Neural cell (in vitro differentiated cells): ENCODE results near the gene MILR1. TPM values are rescaled to one million over a fixed set of nuclear protein-coding genes. Genes with fewer than 3 reads are reported as not detected.

Experiments used
- H2AFZ ChIP-seq: fragments of 200-600, 300-800 bp; sonication (generic), shearing (Covaris generic); 2 replicates; pipeline ENCODE4 v1.6.0; 2014; ENCODE audit warnings: low read depth, mild to moderate bottlenecking, antibody characterized with exemption, low read length, moderate library complexity
- H3F3A ChIP-seq: fragments of 200-600 bp; shearing (Covaris generic); 2 replicates; pipeline ENCODE4 v1.6.1; 2016; ENCODE audit warnings: mild to moderate bottlenecking, moderate library complexity, mixed read lengths, antibody characterized with exemption, low read length; ENCODE audit not compliant: insufficient read depth, poor library complexity, severe bottlenecking
- H3K27ac ChIP-seq: fragments of 200-600, 300-800 bp; sonication (generic), shearing (Covaris generic); 2 replicates; pipeline ENCODE4 v1.5.1; 2014; ENCODE audit warnings: mild to moderate bottlenecking, low read length, moderate library complexity
- H3K27me3 ChIP-seq: fragments of 300-800, 200-600 bp; sonication (generic), shearing (Covaris generic); 2 replicates; pipeline ENCODE4 v1.6.0; 2014; ENCODE audit warnings: mild to moderate bottlenecking, low read depth, low read length, moderate library complexity; ENCODE audit not compliant: insufficient read depth
- H3K36me3 ChIP-seq: fragments of 300-800, 200-600 bp; sonication (generic), shearing (Covaris generic); 2 replicates; pipeline ENCODE4 v1.5.1; 2014; ENCODE audit warnings: mild to moderate bottlenecking, antibody characterized with exemption, low read length, moderate library complexity; ENCODE audit not compliant: insufficient read depth
- H3K4me2 ChIP-seq: fragments of 300-800, 200-600 bp; sonication (generic), shearing (Covaris generic); 2 replicates; pipeline ENCODE4 v1.6.0; 2014; ENCODE audit warnings: mild to moderate bottlenecking, low read length
- H3K4me3 ChIP-seq: fragments of 300-800, 200-600 bp; sonication (generic), shearing (Covaris generic); 2 replicates; pipeline ENCODE4 v1.5.1; 2014; ENCODE audit warnings: mild to moderate bottlenecking, low read length, moderate library complexity
- H3K79me2 ChIP-seq: fragments of 200-600 bp; shearing (Covaris generic); replicated peaks from 2 replicates; pipeline ENCODE4 v1.6.0; 2014; ENCODE audit warnings: mild to moderate bottlenecking, low read length, moderate library complexity; ENCODE audit not compliant: insufficient read depth
- H3K9ac ChIP-seq: fragments of 300-800, 200-600 bp; sonication (generic), shearing (Covaris generic); 2 replicates; pipeline ENCODE4 v1.6.1; 2016; ENCODE audit warnings: mild to moderate bottlenecking, low read length, mixed read lengths
- H3K9me2 ChIP-seq: fragments of 200-600 bp; shearing (Covaris generic); 2 replicates; pipeline ENCODE4 v1.6.1; 2016; ENCODE audit warnings: mild to moderate bottlenecking, low read length, mixed read lengths; ENCODE audit not compliant: insufficient read depth
- H3K9me3 ChIP-seq: fragments of 200-600, 300-800 bp; sonication (generic), shearing (Covaris generic); 2 replicates; pipeline ENCODE4 v1.6.1; 2016; ENCODE audit warnings: mild to moderate bottlenecking, mixed run types, low read length, moderate library complexity, mixed read lengths
- H4K20me1 ChIP-seq: fragments of 200-600 bp; shearing (Covaris generic); 2 replicates; pipeline ENCODE4 v1.6.1; 2016; ENCODE audit warnings: mild to moderate bottlenecking, mixed run types; ENCODE audit not compliant: insufficient read depth
- EP300 ChIP-seq: fragments of 450-650 bp; conservative IDR thresholded peaks from 2 replicates; pipeline ENCODE4 v1.6.1; 2014; ENCODE audit warnings: antibody characterized with exemption, mild to moderate bottlenecking, moderate library complexity; ENCODE audit not compliant: poor library complexity, severe bottlenecking
- EZH2 ChIP-seq: fragments of 200-600, 300-800 bp; shearing (Covaris generic), sonication (generic); IDR thresholded peaks from 2 replicates; pipeline ENCODE4 v1.6.1; 2014; ENCODE audit warnings: antibody characterized with exemption, low read length, borderline replicate concordance, mild to moderate bottlenecking; ENCODE audit not compliant: insufficient read depth, poor library complexity, severe bottlenecking
- MXI1 ChIP-seq: fragments of 450-650 bp; conservative IDR thresholded peaks from 2 replicates; pipeline ENCODE4 v1.6.1; 2014; ENCODE audit warnings: antibody characterized with exemption, mild to moderate bottlenecking; ENCODE audit not compliant: poor library complexity, severe bottlenecking
- POLR2AphosphoS5 ChIP-seq: IDR thresholded peaks from 2 replicates; pipeline ENCODE4 v1.6.1; 2012
- RAD21 ChIP-seq: fragments of 450-650 bp; conservative IDR thresholded peaks from 2 replicates; pipeline ENCODE4 v1.6.1; 2014; ENCODE audit warnings: antibody characterized with exemption, mild to moderate bottlenecking, moderate library complexity
- SMC3 ChIP-seq: fragments of 450-650 bp; conservative IDR thresholded peaks from 2 replicates; pipeline ENCODE4 v1.6.1; 2014; ENCODE audit warnings: antibody characterized with exemption, mild to moderate bottlenecking, moderate library complexity; ENCODE audit not compliant: poor library complexity
- TAF1 ChIP-seq: IDR thresholded peaks from 2 replicates; pipeline ENCODE4 v1.6.1; 2012; ENCODE audit warnings: low read depth
- polyA plus RNA-seq: library from polyadenylated mRNA; depleted of rRNA; stranded (reverse); fragments of >200 nt; gene quantifications from 2 replicates; pipeline ENCODE4 v1.2.3, GENCODE V29; 2014
- TF ChIP-seq, protein P1 (sequence below): IDR thresholded peaks from 2 replicates; pipeline ENCODE4 v1.6.1; 2012; ENCODE audit warnings: borderline replicate concordance
- TF ChIP-seq, protein P2 (sequence below): fragments of 450-650 bp; IDR thresholded peaks from 2 replicates; pipeline ENCODE4 v1.5.1; 2014; ENCODE audit warnings: antibody characterized with exemption, mild to moderate bottlenecking, moderate library complexity; ENCODE audit not compliant: poor library complexity, severe bottlenecking

Gene MILR1
- polyA plus RNA-seq, 1 donor from 2014 or later = not detected

DNA sequence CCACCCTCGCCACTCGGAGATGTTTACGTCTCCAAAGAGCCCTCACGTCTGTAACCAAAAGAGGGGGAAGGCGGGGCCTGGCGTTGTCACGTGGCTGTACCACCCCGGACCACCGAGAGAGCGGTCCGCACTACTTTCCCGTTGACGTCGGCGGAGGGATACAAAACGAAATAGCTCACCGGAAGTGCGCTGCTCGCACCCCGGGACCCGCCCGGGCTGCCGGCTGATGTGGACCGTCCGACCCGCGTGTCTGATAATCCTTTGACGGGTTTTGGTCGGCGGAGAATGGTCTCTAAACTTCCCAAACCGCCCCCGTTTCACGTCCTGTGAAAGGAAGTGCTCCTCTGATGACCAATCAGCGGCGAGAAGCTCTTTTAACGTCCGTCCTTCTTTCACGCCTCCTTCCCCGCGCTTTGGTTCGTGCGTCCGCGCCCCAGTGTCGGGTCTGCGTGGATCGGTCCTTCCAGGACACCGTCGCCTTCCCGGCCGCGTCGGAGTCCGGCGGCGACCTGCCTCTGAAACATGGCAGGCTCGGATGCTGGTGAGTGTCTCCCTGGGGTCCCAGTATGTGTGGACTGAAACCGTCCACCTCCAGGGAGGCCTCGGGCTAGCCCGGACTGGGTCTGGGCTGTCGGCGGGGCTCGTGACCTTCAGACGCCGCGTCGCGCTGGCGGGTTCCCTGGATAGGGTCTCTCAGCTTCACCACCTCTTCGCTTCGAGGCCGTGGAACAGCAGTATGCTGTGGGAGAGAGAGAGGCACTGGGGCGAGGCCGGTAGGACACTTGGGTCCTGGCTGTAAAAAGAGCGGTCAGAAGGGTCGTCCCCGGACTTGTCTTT lies 57.9 kb downstream of the MILR1 start, which contains the start of gene CEP95:
Gene CEP95, plus strand, starts transcription at position 402 of the 837 bp plus-strand sequence. Its CDS starts 121 bp downstream, at position 523.
- no peaks in the 10 kb centered on the region for H3K9me3 ChIP-seq
- TF ChIP-seq MXI1 (peak; percentile 73), RAD21 (no peak), SMC3 (peak; percentile 3), EZH2 (no peak), POLR2AphosphoS5 (peak; percentile 83), EP300 (peak; percentile 62), TAF1 (peak; percentile 64)
- TF ChIP-seq, protein P1, sequence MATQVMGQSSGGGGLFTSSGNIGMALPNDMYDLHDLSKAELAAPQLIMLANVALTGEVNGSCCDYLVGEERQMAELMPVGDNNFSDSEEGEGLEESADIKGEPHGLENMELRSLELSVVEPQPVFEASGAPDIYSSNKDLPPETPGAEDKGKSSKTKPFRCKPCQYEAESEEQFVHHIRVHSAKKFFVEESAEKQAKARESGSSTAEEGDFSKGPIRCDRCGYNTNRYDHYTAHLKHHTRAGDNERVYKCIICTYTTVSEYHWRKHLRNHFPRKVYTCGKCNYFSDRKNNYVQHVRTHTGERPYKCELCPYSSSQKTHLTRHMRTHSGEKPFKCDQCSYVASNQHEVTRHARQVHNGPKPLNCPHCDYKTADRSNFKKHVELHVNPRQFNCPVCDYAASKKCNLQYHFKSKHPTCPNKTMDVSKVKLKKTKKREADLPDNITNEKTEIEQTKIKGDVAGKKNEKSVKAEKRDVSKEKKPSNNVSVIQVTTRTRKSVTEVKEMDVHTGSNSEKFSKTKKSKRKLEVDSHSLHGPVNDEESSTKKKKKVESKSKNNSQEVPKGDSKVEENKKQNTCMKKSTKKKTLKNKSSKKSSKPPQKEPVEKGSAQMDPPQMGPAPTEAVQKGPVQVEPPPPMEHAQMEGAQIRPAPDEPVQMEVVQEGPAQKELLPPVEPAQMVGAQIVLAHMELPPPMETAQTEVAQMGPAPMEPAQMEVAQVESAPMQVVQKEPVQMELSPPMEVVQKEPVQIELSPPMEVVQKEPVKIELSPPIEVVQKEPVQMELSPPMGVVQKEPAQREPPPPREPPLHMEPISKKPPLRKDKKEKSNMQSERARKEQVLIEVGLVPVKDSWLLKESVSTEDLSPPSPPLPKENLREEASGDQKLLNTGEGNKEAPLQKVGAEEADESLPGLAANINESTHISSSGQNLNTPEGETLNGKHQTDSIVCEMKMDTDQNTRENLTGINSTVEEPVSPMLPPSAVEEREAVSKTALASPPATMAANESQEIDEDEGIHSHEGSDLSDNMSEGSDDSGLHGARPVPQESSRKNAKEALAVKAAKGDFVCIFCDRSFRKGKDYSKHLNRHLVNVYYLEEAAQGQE = peak; percentile 91

DNA sequence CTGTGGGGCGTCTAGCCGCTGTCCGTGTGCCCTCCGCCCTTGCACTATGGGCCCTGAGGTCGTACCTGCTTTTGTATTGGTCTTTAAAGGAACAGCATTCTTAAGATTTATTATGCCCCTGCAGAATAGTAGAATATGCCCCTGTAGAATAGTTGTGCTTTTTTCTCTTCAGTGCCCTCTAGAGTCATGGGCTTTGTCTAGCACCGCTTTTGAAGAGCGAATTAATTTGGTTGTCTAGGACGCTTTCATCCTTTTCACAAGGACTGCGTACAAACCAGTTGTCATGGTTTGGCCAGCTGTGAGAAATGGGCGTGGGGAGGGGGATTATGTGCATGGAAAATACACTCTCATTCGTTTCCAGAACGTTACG lies 58.5 kb downstream of the MILR1 start:
- Histone ChIP-seq H3F3A (peaks cover 8% of the 10 kb centered on the region), H3K4me3 (peak overlapping the region; percentile 97), H3K27ac (peak overlapping the region; percentile 100), H3K9ac (peak overlapping the region; percentile 100), H3K9me2 (no peaks in the 10 kb centered on the region), H3K4me2 (peak overlapping the region; percentile 97), H4K20me1 (peaks cover 12% of the 10 kb centered on the region), H3K36me3 (peaks cover 15% of the 10 kb centered on the region), H2AFZ (peak overlapping the region; percentile 63), H3K27me3 (no peaks in the 10 kb centered on the region), H3K9me3 (no peaks in the 10 kb centered on the region), H3K79me2 (peaks cover 77% of the 10 kb centered on the region)
- no peak for TF ChIP-seq EP300
- TF ChIP-seq, protein P1 = peak; percentile 72
- peak; percentile 24 for TF ChIP-seq MXI1
- TF ChIP-seq POLR2AphosphoS5 = no peak
- TF ChIP-seq RAD21 = peak; percentile 38
- peak; percentile 40 for TF ChIP-seq SMC3
- TF ChIP-seq, protein P2, sequence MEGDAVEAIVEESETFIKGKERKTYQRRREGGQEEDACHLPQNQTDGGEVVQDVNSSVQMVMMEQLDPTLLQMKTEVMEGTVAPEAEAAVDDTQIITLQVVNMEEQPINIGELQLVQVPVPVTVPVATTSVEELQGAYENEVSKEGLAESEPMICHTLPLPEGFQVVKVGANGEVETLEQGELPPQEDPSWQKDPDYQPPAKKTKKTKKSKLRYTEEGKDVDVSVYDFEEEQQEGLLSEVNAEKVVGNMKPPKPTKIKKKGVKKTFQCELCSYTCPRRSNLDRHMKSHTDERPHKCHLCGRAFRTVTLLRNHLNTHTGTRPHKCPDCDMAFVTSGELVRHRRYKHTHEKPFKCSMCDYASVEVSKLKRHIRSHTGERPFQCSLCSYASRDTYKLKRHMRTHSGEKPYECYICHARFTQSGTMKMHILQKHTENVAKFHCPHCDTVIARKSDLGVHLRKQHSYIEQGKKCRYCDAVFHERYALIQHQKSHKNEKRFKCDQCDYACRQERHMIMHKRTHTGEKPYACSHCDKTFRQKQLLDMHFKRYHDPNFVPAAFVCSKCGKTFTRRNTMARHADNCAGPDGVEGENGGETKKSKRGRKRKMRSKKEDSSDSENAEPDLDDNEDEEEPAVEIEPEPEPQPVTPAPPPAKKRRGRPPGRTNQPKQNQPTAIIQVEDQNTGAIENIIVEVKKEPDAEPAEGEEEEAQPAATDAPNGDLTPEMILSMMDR = peak; percentile 77

More for the DNA sequence above, 57.9 kb downstream of the MILR1 start, which contains the start of gene CEP95:
- no peaks in the 10 kb centered on the region for H3K9me2 ChIP-seq
- peaks cover 78% of the 10 kb centered on the region for H3K79me2 ChIP-seq
- H3K27ac ChIP-seq = peak within 1 kb of the TSS; percentile 100
- peaks cover 15% of the 10 kb centered on the region for H4K20me1 ChIP-seq
- peak within 1 kb of the TSS; percentile 100 for H3K9ac ChIP-seq
- H3K4me3 ChIP-seq = peak within 1 kb of the TSS; percentile 97
- no peaks in the 10 kb centered on the region for H3K27me3 ChIP-seq
- peak within 1 kb of the TSS; percentile 63 for H2AFZ ChIP-seq
- peaks cover 8% of the 10 kb centered on the region for H3F3A ChIP-seq
- peaks cover 20% of the 10 kb centered on the region for H3K36me3 ChIP-seq
- H3K4me2 ChIP-seq = peak within 1 kb of the TSS; percentile 97
